Measurements from ENCODE around the gene TMEM181. TPM values are rescaled to one million over a fixed set of nuclear protein-coding genes. Genes with fewer than 3 reads are reported as not detected.
"Not testable (repeated sequence)": the region's sequence is repeated elsewhere in the genome, so short reads cannot be mapped to it uniquely, and the experiment has no call there.

Gene TMEM181
- total RNA-seq, 1 donor from 2014 or later, result 57.9 TPM

GRCh38 chr6:158622545-158623190 is 62.8 kb downstream of the TMEM181 start:
- DNase-seq, result no peak

- no peak for DNase-seq
Measured at GRCh38 chr6:158624684-158625682, 65.1 kb downstream of the TMEM181 start.

DNA sequence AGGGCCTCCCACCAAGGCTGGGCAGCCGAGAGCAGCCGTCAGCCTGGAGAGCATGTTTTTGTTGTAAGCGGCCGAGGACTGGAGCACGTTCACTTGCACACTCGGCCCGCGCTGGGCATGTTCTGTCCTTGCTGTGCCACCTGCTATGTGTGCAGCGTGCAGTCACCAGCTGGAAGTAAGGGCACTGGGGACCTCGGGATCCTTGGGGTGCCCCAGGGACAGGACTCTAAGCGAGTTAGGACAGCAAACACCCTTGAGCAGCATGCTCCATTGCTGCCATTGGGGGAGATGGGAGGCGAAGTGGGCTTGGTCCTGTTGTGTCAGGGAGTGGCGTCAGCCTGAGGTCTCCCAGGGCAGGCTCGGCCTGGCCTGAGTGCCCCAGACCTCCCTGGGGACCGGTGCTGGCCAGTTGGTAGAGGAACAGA is 66.0 kb downstream of the TMEM181 start:
- DNase-seq, result no peak

GRCh38 chr6:158626360-158627167 is 66.7 kb downstream of the TMEM181 start:
- DNase-seq, result no peak

GRCh38 chr6:158627168-158627939 is 67.5 kb downstream of the TMEM181 start:
- no peak for DNase-seq

DNA sequence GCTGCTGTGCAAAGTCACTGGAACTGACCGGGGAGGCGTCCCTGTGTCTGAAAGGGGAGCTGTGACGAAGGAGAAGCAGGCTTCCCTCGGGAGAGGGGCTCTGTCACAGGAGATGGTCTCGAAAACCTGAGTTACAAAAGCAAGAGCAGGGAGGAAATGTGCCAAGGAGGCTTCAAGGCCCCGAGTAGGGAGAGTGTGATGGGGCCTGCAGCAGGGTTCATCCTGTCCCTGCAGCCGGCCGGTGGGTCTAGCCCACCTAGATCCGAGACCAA is 68.0 kb downstream of the TMEM181 start:
- DNase-seq, result no peak

- no peak for DNase-seq
Measured at GRCh38 chr6:158628542-158628941, 68.7 kb downstream of the TMEM181 start.

GRCh38 chr6:158629367-158630221 is 69.7 kb downstream of the TMEM181 start:
- DNase-seq, result no peak

DNA sequence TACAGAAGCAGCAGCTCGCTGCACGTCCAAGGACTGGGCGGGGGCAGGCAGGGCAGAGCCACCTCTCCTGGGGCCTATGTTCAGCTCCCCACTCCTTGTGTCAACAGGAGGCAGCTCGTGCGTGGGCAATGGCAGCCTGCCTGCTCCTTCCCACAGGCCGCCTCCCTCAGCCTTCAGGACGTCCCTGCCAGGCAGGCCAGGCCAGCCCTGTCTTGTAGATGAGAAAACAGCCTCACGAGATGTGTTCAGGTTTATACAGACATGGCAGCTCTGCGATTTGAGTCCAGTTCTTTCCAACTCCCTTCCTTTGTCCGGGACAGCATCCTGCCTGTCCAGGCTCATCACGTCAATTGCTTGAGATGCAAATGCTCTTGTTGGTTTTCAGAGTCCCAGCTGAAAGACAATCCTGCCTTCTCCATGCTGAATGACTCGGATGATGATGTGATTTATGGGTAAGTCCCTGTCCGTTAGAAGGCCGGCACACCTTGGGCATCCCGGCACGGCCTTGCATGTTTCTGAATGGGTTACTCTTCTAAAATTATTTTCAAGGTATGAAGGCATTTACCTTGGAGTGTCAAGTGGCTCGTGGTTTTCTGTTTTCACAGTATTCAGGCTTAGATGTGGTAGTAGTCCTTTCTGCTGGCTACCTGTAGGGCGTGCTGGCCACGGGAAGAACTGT is 71.2 kb downstream of the TMEM181 start:
- DNase-seq, result peak; percentile 32

DNA sequence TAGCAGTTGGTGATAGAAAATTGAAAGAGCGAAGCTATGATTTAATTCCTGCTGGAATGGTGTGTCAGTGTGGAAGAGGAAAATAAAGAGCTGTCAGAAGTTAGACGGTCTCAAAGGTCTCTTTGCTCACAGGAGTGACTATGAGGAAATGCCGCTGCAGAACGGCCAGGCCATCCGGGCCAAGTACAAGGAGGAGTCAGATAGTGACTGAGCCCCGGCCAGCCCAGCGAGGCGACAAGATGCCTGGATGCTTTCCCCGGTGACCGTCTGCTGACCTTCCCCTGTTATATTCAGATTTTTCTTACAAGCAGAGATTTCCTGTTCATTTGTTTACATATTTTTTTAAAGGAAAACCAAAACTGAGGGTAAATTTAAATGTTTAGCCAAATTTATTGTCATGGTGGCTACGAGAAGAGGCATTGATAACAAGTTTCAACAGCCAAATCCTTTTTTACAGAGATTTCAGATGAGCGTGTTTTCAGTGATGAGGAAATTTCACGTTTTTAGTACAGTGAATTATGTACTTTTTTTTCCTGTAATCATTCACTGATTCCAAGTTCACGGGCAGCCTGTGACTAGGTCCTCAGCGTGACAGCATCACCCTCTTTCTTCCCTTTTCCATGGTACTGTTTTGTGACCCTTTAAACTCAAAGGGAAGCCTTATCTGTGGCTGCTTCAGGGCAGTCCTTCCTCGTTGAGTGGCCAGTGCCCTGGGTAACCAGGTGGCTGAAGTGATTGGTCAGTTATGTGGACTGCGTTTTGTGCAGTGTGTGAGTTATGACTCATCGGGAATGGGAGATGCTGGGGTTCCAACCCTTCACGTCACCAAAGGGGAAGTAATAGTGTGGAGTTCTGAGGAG is 72.0 kb downstream of the TMEM181 start:
- DNase-seq, result peak; percentile 92

- DNase-seq, result not testable (repeated sequence)
Measured at GRCh38 chr6:158632538-158633119, 72.7 kb downstream of the TMEM181 start.

- DNase-seq, result no peak
Measured at GRCh38 chr6:158633127-158633526, 73.2 kb downstream of the TMEM181 start.

GRCh38 chr6:158634695-158635426 is 75.0 kb downstream of the TMEM181 start:
- DNase-seq, result no peak

- DNase-seq, result no peak
Measured at GRCh38 chr6:158635427-158636073, 75.7 kb downstream of the TMEM181 start.

DNA sequence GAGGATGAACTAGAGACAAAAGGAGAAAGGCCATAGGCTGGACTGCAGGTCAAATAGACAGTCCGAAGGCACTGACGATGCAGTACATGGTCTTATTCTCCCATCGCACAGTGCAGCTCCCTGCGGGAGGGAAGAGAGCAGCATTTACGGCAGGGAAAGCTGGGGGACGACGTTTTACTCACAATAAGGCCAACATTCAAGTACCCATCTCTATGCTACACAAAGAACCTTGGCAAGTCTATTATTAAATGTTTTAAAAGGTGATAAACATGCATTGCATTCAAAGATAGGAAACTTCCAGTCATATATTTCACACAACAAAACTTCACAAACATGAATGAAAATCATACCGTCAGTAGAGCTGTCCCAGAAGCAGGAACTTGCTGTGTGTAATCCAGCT is 76.9 kb downstream of the TMEM181 start:
- no peak for DNase-seq

- DNase-seq, result no peak
Measured at GRCh38 chr6:158638324-158638854, 78.5 kb downstream of the TMEM181 start.

DNA sequence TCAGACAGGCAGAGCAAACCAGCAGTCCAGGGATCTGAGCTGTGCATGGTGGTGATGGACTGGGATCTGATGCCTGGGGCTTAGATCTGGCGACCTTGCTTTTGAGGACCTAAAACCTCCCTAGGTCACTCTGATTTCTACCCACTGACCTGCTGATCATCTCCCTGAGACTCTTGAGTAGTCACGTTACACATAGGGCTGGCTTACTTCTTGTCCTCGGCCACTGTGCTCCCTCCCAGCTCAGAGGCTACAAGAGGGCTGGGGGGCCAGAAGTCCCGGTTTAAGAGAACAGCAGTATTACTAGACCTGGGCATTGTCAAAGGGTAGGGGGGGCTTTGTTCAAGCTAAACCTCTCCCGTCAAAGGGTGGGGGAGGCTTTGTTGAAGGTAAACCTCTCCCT is 79.2 kb downstream of the TMEM181 start:
- no peak for DNase-seq

GRCh38 chr6:158640519-158640918 is 80.6 kb downstream of the TMEM181 start:
- no peak for DNase-seq

All from dermis blood vessel endothelial cell (primary cell).